HL-60 (cell line): Measurements from ENCODE around the gene NABP2.

Source experiments
- CTCF ChIP-seq: IDR thresholded peaks from one replicate; pipeline ENCODE4 v1.5.1; 2011; ENCODE audit warnings: low read length, control low read depth, inconsistent platforms; ENCODE audit not compliant: insufficient read depth
- POLR2AphosphoS5 ChIP-seq: IDR thresholded peaks from 2 replicates; pipeline ENCODE4 v1.6.1; 2012; ENCODE audit warnings: low read depth
- REST ChIP-seq: IDR thresholded peaks from 2 replicates; pipeline ENCODE4 v1.6.1; 2012; ENCODE audit warnings: low read depth; ENCODE audit not compliant: insufficient replicate concordance
- SPI1 ChIP-seq: IDR thresholded peaks from 2 replicates; pipeline ENCODE4 v1.6.1; 2012; ENCODE audit warnings: low read depth, mild to moderate bottlenecking, borderline replicate concordance

GRCh38 chr12:56243731-56244181 is 19.6 kb downstream of the NABP2 start:
- TF ChIP-seq CTCF (no peak), POLR2AphosphoS5 (no peak), SPI1 (no peak), REST (no peak)
